ENCODE results near the gene CLCN5.

The CLCN5 gene

DNA sequence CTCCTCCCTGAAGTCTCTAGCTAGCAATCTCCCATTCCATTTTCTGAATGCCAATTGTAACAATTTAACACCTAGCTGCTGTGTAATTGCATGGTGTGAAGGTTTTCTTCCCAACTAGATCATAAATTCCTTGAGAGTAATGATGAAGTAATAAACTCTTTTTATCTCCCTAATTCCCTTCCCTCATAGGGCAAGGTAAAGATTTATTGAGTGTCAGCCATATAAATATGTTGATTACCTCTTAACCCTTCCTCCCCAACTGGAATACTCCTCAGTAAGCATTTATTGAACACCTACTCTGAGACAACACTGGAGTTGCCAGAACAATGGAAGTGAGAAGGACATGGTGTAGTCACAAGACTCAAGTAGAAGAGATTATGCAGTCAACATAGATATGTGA is 112.7 kb downstream of the CLCN5 start:
- in situ Hi-C loops (cut with MboI; ENCODE audit: low sequenced_read_pairs, unreplicated experiment), result no loop called here
- TF ChIP-seq, protein P1, sequence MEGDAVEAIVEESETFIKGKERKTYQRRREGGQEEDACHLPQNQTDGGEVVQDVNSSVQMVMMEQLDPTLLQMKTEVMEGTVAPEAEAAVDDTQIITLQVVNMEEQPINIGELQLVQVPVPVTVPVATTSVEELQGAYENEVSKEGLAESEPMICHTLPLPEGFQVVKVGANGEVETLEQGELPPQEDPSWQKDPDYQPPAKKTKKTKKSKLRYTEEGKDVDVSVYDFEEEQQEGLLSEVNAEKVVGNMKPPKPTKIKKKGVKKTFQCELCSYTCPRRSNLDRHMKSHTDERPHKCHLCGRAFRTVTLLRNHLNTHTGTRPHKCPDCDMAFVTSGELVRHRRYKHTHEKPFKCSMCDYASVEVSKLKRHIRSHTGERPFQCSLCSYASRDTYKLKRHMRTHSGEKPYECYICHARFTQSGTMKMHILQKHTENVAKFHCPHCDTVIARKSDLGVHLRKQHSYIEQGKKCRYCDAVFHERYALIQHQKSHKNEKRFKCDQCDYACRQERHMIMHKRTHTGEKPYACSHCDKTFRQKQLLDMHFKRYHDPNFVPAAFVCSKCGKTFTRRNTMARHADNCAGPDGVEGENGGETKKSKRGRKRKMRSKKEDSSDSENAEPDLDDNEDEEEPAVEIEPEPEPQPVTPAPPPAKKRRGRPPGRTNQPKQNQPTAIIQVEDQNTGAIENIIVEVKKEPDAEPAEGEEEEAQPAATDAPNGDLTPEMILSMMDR (IDR thresholded peaks at IDR 0.05; ENCODE audit: borderline replicate concordance, control extremely low read depth, extremely low read depth, insufficient read depth, missing control alignments), result no peak
- no peak for DNase-seq (ENCODE audit: low spot score)

DNA sequence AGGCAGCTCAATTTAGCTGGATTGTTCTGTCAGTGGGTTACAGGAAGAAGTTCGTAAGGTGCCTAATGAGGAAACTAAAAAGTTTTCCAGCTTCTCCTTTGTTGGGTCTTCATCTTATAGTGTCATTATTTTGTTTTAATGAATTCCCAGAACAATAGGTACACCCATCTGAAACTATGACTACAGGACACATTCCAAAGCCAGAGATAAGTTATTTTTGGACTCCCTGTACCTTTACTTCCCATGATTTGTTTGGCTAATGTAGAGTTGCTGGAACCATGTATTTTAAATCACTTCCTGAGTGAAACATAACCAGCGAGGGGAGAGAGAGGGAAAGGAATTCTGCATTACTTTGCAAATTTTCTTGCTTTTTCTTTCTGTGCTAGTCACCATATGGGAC is 114.0 kb downstream of the CLCN5 start:
- DNase-seq (ENCODE audit: low spot score), result no peak
- in situ Hi-C loops (cut with MboI; ENCODE audit: low sequenced_read_pairs, unreplicated experiment), result no loop called here
- TF ChIP-seq, protein P1 (IDR thresholded peaks at IDR 0.05; ENCODE audit: borderline replicate concordance, control extremely low read depth, extremely low read depth, insufficient read depth, missing control alignments), result no peak

DNA sequence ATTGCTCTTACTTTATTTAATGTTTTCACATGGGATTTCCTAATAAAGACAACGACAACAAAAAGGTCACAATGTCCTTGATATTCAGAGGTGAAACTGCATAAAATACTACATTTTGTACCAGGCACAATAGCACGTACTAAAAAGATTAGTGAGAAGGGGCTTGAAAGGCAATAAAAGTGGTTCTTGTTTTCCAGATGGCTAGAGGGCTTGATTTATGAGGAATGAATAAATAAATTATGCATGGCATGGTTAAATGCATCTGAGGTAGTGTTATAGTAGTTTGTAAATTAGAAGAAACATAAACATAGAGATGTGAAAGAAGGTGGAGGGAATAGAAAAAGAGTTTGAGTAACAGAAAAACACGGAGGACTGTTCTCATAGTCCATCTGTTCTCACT is 123.4 kb downstream of the CLCN5 start:
- in situ Hi-C loops (cut with MboI; ENCODE audit: low sequenced_read_pairs, unreplicated experiment), result no loop called here
- no peak for DNase-seq (ENCODE audit: low spot score)
- TF ChIP-seq, protein P1 (IDR thresholded peaks at IDR 0.05; ENCODE audit: borderline replicate concordance, control extremely low read depth, extremely low read depth, insufficient read depth, missing control alignments), result no peak

DNA sequence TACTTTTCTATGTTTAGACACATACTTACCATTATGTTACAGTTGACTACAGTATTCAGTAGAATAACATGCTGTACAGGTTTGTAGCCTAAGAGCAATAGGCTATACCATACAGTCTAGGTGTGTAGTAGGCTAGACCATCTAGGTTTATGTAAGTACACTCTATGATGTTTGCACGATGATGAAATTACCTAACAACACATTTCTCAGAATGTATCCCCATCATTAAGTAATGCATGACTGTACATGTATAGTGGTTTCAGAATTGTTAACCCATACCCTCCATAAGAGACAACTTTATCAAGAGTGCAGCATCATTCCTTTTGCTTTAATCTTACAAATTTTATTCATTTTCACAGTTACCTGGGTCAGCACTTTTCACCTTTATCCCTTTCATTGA is 126.8 kb downstream of the CLCN5 start:
- DNase-seq (ENCODE audit: low spot score), result no peak
- in situ Hi-C loops (cut with MboI; ENCODE audit: low sequenced_read_pairs, unreplicated experiment), result no loop called here
- TF ChIP-seq, protein P1 (IDR thresholded peaks at IDR 0.05; ENCODE audit: borderline replicate concordance, control extremely low read depth, extremely low read depth, insufficient read depth, missing control alignments), result no peak

DNA sequence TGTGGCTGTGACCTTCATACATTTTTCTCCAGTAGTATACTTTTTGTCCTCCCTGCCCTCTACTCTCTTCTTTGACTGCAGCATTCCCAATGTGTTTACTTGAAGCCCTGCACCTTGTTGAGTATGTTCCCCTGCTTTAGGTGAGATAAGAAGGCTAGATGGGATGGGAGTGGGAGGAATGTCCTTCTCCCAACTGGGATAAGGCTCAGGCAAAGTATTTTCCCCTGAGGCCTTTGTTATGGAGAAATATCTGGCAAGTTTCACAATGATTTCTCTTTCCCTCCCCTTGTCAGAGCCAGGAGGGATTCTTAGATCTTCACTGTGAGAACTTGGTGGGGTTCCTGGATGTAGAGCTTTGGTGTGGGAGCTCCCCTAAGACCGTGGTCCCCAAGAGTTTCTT is 131.8 kb downstream of the CLCN5 start:
- TF ChIP-seq, protein P1 (IDR thresholded peaks at IDR 0.05; ENCODE audit: borderline replicate concordance, control extremely low read depth, extremely low read depth, insufficient read depth, missing control alignments), result no peak
- in situ Hi-C loops (cut with MboI; ENCODE audit: low sequenced_read_pairs, unreplicated experiment), result no loop called here
- no peak for DNase-seq (ENCODE audit: low spot score)

DNA sequence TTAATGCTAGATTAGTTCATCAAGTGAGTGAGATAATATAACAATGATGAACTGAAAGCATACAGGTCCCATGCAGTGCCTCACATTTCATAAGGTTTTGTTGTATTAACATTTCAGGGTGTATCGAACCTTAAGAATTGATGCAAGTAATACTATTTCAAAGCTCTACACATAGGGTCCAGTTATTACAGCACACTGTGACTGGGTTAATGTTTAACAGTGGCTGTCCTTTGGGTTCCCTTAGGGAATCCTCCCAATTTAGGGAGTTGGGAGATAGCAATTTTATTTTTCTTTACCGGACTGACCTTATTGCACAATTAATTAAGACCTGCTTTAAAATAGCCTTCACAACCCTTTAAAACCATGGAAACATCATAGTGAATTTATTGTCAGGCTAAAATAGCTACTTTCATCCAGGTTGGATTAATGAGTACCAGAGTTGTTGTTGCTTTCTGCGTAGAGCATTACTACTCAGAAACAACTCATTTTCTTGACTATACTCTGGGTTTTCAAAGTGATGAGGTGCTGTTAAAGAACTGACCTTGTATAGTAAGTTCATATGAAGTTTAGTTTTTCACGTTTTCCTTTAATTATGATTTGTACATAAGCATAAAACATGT is 144.0 kb downstream of the CLCN5 start:
- in situ Hi-C loops (cut with MboI; ENCODE audit: low sequenced_read_pairs, unreplicated experiment), result no loop called here
- TF ChIP-seq, protein P1 (IDR thresholded peaks at IDR 0.05; ENCODE audit: borderline replicate concordance, control extremely low read depth, extremely low read depth, insufficient read depth, missing control alignments), result no peak
- DNase-seq (ENCODE audit: low spot score), result no peak

Data from GM13976 (cell line).